Stimulated activated CD4-positive, alpha-beta T cell treated with anti-CD3 and anti-CD28 coated beads, Interleukin-2, amount 100 ng/mL, for 48 hours (primary cell): Measurements from ENCODE around the gene KLHDC4.
A peak's percentile ranks its signal among the peaks of the same experiment; 100 is the strongest.

Experiments used
- DNase-seq, 2 donors: peaks; one replicate each; pipeline ENCODE4 v3.0.0-alpha.2; 2020

KLHDC4 gene

GRCh38 chr16:87715231-87715630 is 50.6 kb downstream of the KLHDC4 start:
- DNase-seq = no peak

DNA sequence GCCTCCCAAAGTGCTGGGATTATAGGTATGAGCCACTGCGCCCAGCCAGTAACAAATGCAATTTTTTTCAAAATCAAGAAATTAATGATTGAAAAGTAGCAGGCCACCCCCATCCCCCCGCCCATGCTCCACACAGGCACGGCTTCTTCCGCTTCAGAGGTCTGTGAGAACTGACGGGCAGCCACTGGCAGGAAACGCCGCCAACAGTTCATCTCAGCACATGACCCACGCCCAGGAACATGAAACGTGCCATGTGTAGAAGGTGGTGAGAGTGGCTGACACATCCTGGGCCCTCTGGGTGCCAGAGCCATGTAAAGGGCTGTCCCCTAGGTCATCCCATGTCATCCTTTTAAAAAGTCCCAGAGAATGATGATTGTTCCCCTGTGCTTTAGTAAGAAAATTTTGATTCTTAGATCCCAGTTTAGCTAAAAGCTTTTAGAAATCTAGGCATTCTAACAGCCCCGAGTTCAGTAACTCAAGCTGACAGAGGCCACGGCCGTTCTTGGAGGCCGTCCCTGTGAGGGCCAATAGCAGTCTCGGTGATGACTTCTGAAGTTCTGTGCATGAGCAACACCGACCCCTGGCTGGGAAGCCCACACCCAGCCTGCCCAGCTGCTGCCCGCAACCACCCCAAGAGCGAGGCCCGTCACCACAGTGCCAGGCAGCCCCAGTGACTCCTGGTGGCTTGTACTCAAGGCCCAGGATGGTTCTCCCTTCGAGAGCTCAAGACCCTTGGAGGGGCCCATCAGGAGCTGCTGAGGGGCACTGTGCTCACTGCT is 52.1 kb downstream of the KLHDC4 start:
- peak; percentile 21 to 49 for DNase-seq

DNA sequence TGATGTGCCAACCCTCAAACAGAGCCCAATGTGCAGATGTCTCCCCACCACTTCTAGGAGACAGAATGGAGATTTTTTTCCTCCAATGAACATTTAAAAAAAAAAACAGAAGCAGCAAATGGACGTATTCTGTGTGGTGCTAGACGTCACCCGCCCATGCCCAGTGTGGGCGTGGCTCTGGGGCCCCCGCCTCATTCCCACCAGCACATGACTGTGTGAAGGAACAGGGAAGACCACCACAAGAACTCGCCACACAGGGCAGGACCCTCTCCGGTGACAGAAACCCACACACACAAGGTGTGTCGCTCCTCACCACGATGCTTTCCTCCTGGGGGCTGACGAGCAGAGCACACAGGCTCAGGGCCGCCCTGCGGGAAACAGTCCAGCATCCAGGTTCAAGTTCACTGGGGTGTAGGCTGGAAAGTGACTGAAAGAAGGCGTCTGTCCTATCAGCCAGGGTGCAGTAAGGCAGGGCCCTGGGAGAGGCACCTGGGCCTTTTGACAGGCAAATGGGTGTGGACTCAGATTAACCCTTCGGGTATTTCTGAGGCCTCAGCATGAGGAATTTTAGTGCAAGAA is 53.5 kb downstream of the KLHDC4 start:
- no peak for DNase-seq

- no peak for DNase-seq
These were observed 54.9 kb downstream of the KLHDC4 start for GRCh38 chr16:87710887-87711286.

DNA sequence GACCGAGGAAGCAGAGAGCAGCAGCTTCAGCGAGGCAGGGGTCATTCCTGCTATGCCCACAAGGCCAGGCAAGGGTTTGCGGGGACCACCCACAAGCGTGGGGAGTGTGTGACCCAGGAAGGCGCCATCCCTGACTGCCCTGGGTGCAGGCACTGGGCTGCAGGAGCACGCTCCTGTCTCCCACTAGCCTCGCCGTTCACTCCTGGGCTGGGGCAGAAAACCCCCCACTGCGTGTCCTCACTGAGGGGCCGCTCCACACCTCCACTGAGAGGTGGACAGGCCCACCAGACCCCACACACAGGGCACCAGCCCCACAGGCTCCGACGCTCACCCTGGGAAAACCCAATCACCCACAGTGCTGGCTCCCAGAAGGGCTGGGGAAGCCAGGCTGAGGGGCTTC is 56.1 kb downstream of the KLHDC4 start:
- no peak for DNase-seq

- no peak for DNase-seq
These were observed 56.7 kb downstream of the KLHDC4 start for GRCh38 chr16:87708881-87709638.

DNA sequence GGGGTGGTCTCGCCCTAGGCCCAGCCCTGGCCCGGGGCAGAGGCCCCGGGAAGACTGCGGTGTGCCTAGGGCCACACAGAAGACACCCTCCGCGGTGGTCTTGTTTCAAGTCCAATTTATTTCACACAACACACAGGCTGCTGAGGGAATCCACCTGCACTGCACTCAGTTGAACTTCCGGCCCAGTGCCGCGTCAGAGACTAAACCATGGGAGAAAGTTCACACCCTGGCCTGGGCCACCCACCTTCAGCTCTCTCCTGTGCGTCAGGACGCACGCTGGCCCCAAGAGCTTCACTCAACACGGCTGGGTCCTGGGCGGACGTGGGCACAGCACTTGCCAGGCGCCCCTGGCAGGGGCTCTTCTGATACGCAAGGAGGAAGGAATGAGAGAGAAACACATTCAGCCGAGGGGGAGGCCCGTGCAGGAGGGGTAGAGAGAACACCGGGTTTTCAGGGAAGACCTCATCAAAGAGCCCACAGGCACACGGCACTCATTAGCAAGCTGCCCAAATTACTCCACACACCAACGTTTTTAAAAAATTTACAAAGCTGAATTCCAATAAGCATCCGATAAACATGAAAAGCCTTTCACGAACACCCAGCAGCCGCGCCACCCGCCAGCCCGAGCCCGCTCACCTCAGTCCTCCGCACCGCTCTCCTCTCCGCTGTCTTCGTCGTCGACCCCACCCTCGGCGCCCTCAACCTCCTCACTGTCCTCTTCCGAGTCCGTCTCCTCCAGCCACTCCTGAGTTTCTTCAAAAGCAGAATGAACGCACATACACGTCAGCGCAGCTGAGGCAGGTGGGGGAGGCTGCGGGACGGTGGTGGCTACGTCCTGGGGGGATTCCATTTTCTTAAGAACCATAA is 57.8 kb downstream of the KLHDC4 start:
- DNase-seq = no peak

DNA sequence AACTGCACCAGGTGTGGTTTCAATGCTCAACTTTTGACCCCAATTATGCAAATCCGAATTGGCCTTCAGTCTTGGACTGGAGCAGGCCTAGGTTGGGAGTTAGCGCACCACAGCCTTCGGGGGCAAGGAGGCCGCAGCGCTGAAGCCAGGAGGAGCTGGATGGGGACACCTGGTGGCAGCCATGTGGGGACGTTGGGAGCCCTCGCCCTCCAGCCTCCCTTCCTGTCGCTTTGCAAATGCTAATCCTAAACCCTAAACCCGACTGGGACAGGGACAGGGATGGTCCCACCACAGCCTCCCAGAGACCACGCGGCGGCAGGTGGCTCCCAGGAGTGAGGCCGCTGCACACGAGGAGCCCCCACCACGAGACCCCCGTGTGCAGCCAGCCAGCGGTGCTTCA is 58.7 kb downstream of the KLHDC4 start:
- no peak for DNase-seq

DNA sequence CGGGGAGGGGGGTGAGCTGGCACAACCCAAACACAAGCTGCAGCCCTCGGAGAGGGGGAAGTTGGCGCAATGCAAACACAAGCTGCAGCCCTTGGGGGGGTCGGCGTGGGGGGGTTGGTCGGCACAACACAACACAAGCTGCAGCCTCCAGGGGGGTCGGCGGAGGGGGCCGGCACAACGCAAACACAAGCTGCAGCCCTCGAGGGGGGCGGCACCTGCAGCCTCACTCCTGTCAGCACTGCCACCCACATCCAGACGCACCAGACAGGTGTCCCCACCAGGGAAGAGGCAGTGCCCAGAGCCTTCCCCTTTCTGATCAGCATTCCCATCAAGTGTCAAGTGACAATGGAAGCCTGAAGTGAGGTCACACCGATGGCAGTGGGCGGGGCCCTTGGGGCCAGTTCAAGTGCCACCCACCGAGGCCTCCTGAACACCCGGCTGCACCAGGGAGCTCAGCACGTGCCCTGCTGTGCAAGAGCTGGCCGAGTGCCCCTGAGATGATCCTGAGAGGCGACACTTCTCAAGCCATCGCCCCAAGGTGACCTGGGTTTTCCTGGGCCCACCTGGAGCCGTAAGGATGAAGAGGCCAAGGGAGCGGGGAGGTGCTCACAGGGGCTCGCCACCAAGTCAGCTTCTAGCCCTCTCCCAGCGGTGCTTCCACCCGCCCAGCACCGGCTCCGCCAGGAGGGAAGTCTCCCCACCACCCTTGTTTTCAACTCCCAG is 59.3 kb downstream of the KLHDC4 start:
- no peak for DNase-seq

GRCh38 chr16:87705771-87706277 is 60.0 kb downstream of the KLHDC4 start:
- DNase-seq = no peak

GRCh38 chr16:87704754-87705353 is 60.9 kb downstream of the KLHDC4 start:
- DNase-seq = no peak

DNA sequence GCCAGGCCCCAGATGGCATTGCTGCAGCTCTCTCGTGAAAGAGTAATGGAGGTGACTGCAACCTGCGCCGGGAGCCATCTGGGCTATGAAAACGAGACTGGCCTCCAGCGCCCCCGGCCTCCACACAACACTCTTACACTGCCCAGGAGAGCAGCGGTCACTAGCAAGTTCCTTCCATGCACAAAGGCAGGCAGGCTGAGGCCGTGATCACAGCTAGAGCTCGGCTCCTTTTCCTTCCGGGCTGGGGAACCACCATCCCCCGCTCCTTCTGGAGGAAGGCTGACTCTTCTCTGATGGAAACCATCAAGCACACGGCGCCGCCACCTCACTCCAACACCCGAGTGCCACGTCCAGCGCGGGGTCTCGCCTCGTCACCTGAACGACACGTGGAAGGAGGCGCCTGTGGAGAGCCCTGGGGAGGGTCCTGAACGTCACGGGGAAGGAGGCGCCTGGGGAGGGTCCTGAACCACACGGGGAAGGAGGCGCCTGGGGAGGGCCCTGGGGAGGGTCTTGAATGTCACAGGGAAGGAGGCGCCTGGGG is 61.9 kb downstream of the KLHDC4 start:
- no peak for DNase-seq

DNA sequence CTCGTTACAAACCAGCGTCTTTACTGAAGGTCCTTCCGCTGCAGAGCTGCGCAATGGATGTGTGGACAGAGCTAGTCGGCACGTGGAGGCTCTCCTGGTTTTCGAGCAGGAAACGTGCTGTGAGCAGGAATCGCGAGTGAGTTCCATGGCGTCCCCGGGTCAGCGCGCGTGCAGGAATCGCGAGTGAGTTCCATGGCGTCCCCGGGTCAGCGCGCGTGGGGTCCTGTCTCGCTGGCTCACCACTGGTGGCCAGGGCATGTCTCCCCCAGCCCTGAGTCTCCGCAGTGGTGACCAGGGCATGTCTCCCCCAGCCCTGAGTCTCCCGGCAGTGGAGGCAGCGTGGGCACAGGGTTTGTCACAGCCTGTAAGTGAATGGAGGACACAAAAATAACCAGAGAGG is 62.7 kb downstream of the KLHDC4 start:
- no peak for DNase-seq

DNA sequence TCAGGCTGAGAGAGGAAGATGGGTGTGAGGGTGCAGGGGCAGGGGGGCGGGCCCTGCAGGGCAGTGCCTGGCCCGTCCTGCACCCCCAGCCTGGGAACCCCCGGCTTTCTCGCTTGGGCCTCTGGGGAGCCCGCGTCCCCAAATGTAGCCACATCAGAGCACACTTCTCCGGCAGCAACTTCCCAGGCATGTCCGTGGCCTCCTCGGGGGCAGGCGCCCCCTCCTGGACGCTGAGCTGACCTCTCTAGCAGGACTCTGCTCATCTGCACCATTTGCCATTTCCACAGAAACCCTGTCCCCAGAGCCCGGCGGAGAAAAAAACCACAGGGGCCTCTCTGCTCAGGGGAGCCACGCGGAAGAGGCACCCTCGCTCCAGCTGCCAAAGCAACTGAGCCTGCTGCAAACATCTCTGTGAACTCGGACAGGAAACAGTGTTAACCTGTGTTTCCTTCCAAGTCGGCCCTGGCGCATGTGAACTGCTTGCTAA is 63.4 kb downstream of the KLHDC4 start:
- DNase-seq = peak; percentile 41 to 45

- no peak for DNase-seq
These were observed 64.3 kb downstream of the KLHDC4 start for GRCh38 chr16:87701505-87701921.

DNA sequence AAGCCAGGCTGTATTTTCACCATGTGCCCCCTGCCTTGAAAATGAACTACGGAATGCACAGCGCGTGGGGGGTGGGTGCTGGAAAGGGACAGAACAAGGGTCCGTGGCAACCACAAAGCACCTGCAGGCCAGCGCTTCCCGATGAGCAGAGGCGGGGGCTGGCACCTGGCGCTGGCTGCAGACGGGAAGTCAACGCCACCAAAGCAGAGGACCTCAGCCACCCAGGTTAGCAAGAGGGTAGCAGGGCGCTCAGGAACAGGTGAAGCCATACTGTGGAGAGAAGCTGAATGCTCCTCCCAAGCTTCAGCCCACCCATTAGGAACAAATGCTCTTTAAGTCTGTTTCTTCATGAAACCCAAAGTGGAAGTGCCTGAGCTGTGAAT is 64.7 kb downstream of the KLHDC4 start:
- DNase-seq = no peak

GRCh38 chr16:87700406-87701077 is 65.2 kb downstream of the KLHDC4 start:
- no peak for DNase-seq

DNA sequence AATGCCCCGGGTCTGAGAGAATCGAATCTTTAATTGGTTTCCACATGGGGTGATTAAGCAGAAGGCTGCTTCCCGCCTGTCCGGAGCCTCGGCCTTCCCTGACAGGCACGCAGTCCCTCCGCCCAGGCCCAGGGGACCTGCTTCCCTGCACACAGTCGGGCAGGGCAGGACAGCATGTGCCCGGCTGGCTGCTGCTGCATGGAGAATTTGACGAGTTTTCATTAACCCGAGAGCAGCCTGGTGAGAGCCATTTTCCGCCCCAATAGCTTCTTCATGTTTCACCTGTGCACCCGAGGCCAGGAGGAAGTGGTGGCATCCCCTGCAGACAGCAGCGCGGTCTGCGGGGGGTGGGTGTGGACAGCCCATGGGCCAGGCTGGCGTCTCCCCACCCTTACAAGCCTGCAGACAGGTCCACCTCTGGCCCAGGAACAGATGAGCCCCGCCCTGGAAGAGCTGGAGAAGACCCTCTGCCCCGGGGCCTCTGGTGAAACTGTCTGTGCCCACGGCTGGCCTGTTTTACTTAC is 67.0 kb downstream of the KLHDC4 start:
- DNase-seq = no peak

- no peak for DNase-seq
These were observed 67.5 kb downstream of the KLHDC4 start for GRCh38 chr16:87698241-87698640.

DNA sequence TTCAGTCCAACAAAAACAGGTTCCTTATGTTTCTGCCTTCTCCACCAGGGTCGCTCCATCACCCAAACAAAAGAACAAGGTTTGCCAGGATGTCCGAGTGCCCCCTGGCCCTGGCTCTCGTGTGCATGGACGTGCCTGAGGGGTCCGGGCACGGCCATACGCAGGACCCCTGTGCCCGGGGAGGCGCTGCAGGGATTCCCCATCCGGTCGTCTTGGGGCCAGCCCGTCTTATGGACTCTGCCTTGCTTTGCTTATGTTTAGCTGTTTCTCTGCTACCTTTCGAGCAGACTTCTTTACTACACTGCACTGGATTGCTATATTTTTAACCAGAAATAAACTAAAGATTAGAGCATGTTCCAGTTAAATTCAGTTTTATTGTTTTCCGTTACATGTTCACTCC is 68.0 kb downstream of the KLHDC4 start:
- DNase-seq = no peak
